Hepatocyte (in vitro differentiated cells): ENCODE results near the gene RBM8A. TPM values are rescaled to one million over a fixed set of nuclear protein-coding genes. Genes with fewer than 3 reads are reported as not detected.
A peak's percentile ranks its signal among the peaks of the same experiment; 100 is the strongest.

Source experiments
- DNase-seq: peaks from one replicate; pipeline ENCODE4 v3.0.0-alpha.2; 2016; ENCODE audit warnings: low spot score
- H2AFZ ChIP-seq: fragments of 200-600 bp; sonication (generic); 2 replicates; pipeline ENCODE4 v1.6.0; 2016; ENCODE audit warnings: antibody characterized with exemption, mild to moderate bottlenecking
- H3K27ac ChIP-seq: fragments of 200-600 bp; sonication (generic); 2 replicates; pipeline ENCODE4 v1.5.1; 2016; ENCODE audit warnings: mild to moderate bottlenecking
- H3K27me3 ChIP-seq: fragments of 200-600 bp; sonication (generic); 2 replicates; pipeline ENCODE4 v1.6.1; 2016
- H3K36me3 ChIP-seq: fragments of 200-600 bp; sonication (generic); replicated peaks from 2 replicates; pipeline ENCODE4 v1.5.1; 2016; ENCODE audit warnings: low read depth; ENCODE audit not compliant: insufficient read depth
- H3K4me1 ChIP-seq: fragments of 200-600 bp; sonication (generic); 2 replicates; pipeline ENCODE4 v1.5.1; 2016; ENCODE audit warnings: mild to moderate bottlenecking, moderate library complexity; ENCODE audit not compliant: insufficient read depth
- H3K4me2 ChIP-seq: fragments of 200-600 bp; sonication (generic); 2 replicates; pipeline ENCODE4 v1.6.0; 2016
- H3K4me3 ChIP-seq: fragments of 200-600 bp; sonication (generic); 2 replicates; pipeline ENCODE4 v1.5.1; 2016; ENCODE audit warnings: mild to moderate bottlenecking
- H3K79me2 ChIP-seq: fragments of 200-600 bp; sonication (generic); 2 replicates; pipeline ENCODE4 v1.6.0; 2017; ENCODE audit warnings: mild to moderate bottlenecking
- H3K9me2 ChIP-seq: fragments of 200-600 bp; sonication (generic); replicated peaks from 2 replicates; pipeline ENCODE4 v1.6.0; 2017; ENCODE audit warnings: mild to moderate bottlenecking; ENCODE audit not compliant: insufficient read depth
- H3K9me3 ChIP-seq: fragments of 200-600 bp; sonication (generic); 2 replicates; pipeline ENCODE4 v1.5.1; 2016; ENCODE audit warnings: low read depth, mild to moderate bottlenecking
- H4K20me1 ChIP-seq: fragments of 200-600 bp; sonication (generic); 2 replicates; pipeline ENCODE4 v1.6.0; 2016; ENCODE audit warnings: mild to moderate bottlenecking; ENCODE audit not compliant: insufficient read depth, poor library complexity, severe bottlenecking
- EZH2 ChIP-seq: fragments of 200-600 bp; sonication (generic); IDR thresholded peaks from 2 replicates; pipeline ENCODE4 v1.6.1; 2016; ENCODE audit warnings: antibody characterized with exemption, mild to moderate bottlenecking, borderline replicate concordance
- EZH2phosphoT487 ChIP-seq: fragments of 200-600 bp; sonication (generic); IDR thresholded peaks from one replicate; pipeline ENCODE4 v1.6.1; 2018; ENCODE audit warnings: antibody characterized with exemption, mild to moderate bottlenecking, low read depth, moderate library complexity; ENCODE audit not compliant: unreplicated experiment, severe bottlenecking
- WGBS: methylation state at CpG from one replicate; pipeline ENCODE4 v1.1.6; 2016; ENCODE audit warnings: low lambda C conversion rate; ENCODE audit errors: missing lambda C conversion rate; 5-methylcytosine and 5-hydroxymethylcytosine counted together
- polyA plus RNA-seq: library from polyadenylated mRNA; unstranded; fragments of >200 nt; fragmentation: Nextera tagmentation; extraction: Ambion mirVana; gene quantifications from 2 replicates; pipeline ENCODE4 v1.2.1, GENCODE V29; 2016
- total RNA-seq: library from RNA; depleted of rRNA; stranded (reverse); fragments of >200 nt; gene quantifications from 2 replicates; pipeline ENCODE4 v1.2.3, GENCODE V29; 2014
- TF ChIP-seq, protein P1 (sequence below): fragments of 200-600 bp; sonication (generic); IDR thresholded peaks from 2 replicates; pipeline ENCODE4 v1.5.1; 2016; ENCODE audit warnings: antibody characterized with exemption, mild to moderate bottlenecking; ENCODE audit not compliant: poor library complexity

RBM8A gene
- total and polyA plus RNA-seq, 2 experiments from 2014 or later, result 141 to 185 TPM

DNA sequence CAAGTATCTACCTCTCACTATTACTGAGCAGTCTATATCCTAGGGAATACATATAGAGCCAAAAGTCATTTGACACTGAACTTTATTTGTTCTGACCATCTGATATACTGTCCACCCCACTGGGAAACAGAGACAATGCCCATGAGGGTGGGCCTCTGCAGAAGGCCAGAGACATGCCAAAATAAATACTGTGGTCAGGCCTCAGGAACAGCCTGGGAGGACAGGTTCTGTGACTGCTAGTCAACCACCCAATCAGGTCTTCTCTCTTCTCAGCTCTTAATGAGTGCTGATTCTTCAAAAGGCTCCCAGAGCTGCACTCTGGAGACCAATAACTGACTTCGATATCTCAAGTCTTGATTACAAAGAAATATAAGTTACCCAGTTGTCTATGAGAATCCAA lies 36.1 kb downstream of the RBM8A start:
- Histone ChIP-seq H3K9me3 (no peaks in the 10 kb centered on the region), H2AFZ (peak overlapping the region; percentile 5), H3K27ac (peak overlapping the region; percentile 94), H3K4me2 (peak overlapping the region; percentile 50), H3K9me2 (no peaks in the 10 kb centered on the region), H3K27me3 (no peaks in the 10 kb centered on the region), H3K4me3 (no peak overlapping the region), H3K36me3 (no peaks in the 10 kb centered on the region), H3K79me2 (no peaks in the 10 kb centered on the region), H4K20me1 (no peaks in the 10 kb centered on the region), H3K4me1 (peaks cover 18% of the 10 kb centered on the region)
- TF ChIP-seq, protein P1, sequence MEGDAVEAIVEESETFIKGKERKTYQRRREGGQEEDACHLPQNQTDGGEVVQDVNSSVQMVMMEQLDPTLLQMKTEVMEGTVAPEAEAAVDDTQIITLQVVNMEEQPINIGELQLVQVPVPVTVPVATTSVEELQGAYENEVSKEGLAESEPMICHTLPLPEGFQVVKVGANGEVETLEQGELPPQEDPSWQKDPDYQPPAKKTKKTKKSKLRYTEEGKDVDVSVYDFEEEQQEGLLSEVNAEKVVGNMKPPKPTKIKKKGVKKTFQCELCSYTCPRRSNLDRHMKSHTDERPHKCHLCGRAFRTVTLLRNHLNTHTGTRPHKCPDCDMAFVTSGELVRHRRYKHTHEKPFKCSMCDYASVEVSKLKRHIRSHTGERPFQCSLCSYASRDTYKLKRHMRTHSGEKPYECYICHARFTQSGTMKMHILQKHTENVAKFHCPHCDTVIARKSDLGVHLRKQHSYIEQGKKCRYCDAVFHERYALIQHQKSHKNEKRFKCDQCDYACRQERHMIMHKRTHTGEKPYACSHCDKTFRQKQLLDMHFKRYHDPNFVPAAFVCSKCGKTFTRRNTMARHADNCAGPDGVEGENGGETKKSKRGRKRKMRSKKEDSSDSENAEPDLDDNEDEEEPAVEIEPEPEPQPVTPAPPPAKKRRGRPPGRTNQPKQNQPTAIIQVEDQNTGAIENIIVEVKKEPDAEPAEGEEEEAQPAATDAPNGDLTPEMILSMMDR, result no peak
- TF ChIP-seq EZH2phosphoT487 (no peak), EZH2 (no peak)
- no peak for DNase-seq
- WGBS, result 67% methylated on average over 1 of the region's 1 CpG

DNA sequence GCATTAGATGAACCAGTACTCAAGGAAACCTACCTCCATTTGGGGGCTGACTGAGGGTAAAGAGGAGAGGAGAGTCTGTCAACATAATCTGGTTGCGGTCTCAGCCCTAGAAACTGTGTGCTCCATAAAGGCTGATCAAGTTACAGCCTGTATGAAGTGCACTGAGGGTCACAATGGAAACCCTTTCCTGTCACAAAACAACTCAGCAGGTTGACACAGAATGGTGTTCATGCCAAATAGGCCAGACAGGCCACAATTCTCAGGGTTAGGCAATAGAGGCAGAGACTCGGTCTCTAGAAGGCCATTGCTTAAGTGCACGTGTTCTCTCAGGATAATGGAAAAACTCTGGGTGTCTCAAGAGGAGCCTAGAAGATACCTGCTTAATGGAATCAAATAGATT lies 37.6 kb downstream of the RBM8A start:
- WGBS, result 83% methylated on average over 3 of the region's 3 CpGs
- H3K9me2 ChIP-seq, result no peaks in the 10 kb centered on the region
- H3K36me3 ChIP-seq, result no peaks in the 10 kb centered on the region
- H3K79me2 ChIP-seq, result no peaks in the 10 kb centered on the region
- H3K27ac ChIP-seq, result no peak overlapping the region
- no peak overlapping the region for H2AFZ ChIP-seq
- H3K9me3 ChIP-seq, result no peaks in the 10 kb centered on the region
- no peak overlapping the region for H3K4me2 ChIP-seq
- peaks cover 19% of the 10 kb centered on the region for H3K4me1 ChIP-seq
- H3K27me3 ChIP-seq, result peaks cover 6% of the 10 kb centered on the region
- H4K20me1 ChIP-seq, result no peaks in the 10 kb centered on the region
- DNase-seq, result no peak
- H3K4me3 ChIP-seq, result no peak overlapping the region
- no peak for TF ChIP-seq EZH2phosphoT487
- TF ChIP-seq, protein P1, result no peak
- TF ChIP-seq EZH2, result no peak

DNA sequence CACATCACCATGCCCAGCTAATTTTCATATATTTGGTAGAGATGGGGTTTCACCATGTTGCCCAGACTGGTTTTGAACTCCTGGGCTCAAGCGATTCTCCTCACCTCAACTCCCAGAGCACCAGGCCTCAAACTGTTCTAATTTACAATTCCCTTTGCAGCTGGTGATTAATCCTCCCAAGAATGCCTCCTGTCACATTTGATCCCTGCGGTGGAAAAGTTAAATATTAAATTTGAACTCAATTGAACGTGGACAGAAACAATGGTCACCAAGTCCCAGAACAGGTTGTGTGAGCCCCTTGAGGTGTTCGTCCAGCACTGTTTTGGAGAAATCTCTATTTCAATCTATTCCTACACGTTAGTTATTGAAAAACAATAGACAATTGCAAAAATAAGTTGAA lies 39.7 kb downstream of the RBM8A start:
- Histone ChIP-seq H2AFZ (no peak overlapping the region), H3K9me2 (no peaks in the 10 kb centered on the region), H3K4me1 (peaks cover 16% of the 10 kb centered on the region), H3K4me3 (no peak overlapping the region), H4K20me1 (no peaks in the 10 kb centered on the region), H3K9me3 (no peaks in the 10 kb centered on the region), H3K36me3 (no peaks in the 10 kb centered on the region), H3K27ac (no peak overlapping the region), H3K79me2 (no peaks in the 10 kb centered on the region), H3K27me3 (peaks cover 20% of the 10 kb centered on the region), H3K4me2 (no peak overlapping the region)
- 65% methylated on average over 5 of the region's 5 CpGs for WGBS
- DNase-seq, result no peak
- no peak for TF ChIP-seq EZH2phosphoT487
- TF ChIP-seq EZH2, result no peak
- TF ChIP-seq, protein P1, result no peak

DNA sequence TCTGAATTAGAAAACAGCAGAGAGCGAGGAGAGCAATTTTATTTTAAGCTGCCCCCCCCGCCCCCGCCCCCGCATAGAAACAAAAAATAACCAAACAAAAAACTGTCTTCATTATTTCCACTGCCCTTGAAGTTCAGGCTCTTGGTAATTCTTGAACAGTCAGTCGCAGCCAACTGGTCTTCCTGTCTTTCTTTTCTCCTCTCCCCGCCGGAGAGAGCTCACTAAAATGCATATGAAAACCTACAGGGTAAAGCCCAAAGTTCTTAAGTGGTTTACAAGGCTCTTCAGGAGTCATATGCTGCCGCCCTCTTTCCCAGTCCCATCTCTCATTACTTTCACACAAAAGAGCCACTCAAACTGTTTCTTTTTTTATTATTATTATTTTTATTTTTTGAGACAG lies 40.5 kb downstream of the RBM8A start:
- no peak for DNase-seq
- Histone ChIP-seq H3K9me3 (no peaks in the 10 kb centered on the region), H3K27ac (no peak overlapping the region)

More for the DNA sequence above, 40.5 kb downstream of the RBM8A start:
- Histone ChIP-seq H3K4me1 (peaks cover 12% of the 10 kb centered on the region), H2AFZ (no peak overlapping the region), H3K79me2 (no peaks in the 10 kb centered on the region), H4K20me1 (no peaks in the 10 kb centered on the region), H3K9me2 (no peaks in the 10 kb centered on the region), H3K36me3 (no peaks in the 10 kb centered on the region), H3K4me2 (no peak overlapping the region), H3K27me3 (peaks cover 20% of the 10 kb centered on the region), H3K4me3 (no peak overlapping the region)
- TF ChIP-seq EZH2phosphoT487 (no peak), EZH2 (no peak)
- TF ChIP-seq, protein P1, result no peak
- WGBS, result 62% methylated on average over 8 of the region's 8 CpGs
